BE2C (cell line): ENCODE results near the gene KIRREL3.

Experiments
- DNase-seq: peaks from one replicate; pipeline ENCODE4 v3.0.0-alpha.2; 2020
- H3K27me3 ChIP-seq: fragments of 250-450 bp; sonication (Bioruptor Pico); 2 replicates; pipeline ENCODE4 v1.5.1; 2020; ENCODE audit warnings: mild to moderate bottlenecking
- H3K36me3 ChIP-seq: fragments of 250-450 bp; sonication (Bioruptor Pico); 2 replicates; pipeline ENCODE4 v1.5.1; 2020; ENCODE audit warnings: mild to moderate bottlenecking
- H3K4me1 ChIP-seq: fragments of 250-450 bp; sonication (Bioruptor Pico); 2 replicates; pipeline ENCODE4 v1.5.1; 2020
- H3K4me3 ChIP-seq: 2 replicates; pipeline ENCODE4 v1.5.1; 2011; ENCODE audit warnings: low read depth, low read length
- H3K9me3 ChIP-seq: fragments of 250-450 bp; sonication (Bioruptor Pico); 2 replicates; pipeline ENCODE4 v1.5.1; 2020
- CTCF ChIP-seq: IDR thresholded peaks from 2 replicates; pipeline ENCODE4 v1.5.1; 2012; ENCODE audit warnings: mild to moderate bottlenecking, low read depth, low read length

Gene KIRREL3

GRCh38 chr11:126638648-126639047 lies 361.9 kb downstream of the KIRREL3 start:
- DNase-seq: no peak

GRCh38 chr11:126637795-126638175 lies 362.8 kb downstream of the KIRREL3 start:
- no peak for DNase-seq
- Histone ChIP-seq H3K4me3 (no peak overlapping the region), H3K36me3 (no peaks in the 10 kb centered on the region), H3K9me3 (no peaks in the 10 kb centered on the region), H3K27me3 (peaks cover 3% of the 10 kb centered on the region; the same call in 1 of the 2 replicates), H3K4me1 (no peaks in the 10 kb centered on the region)
- no peak for TF ChIP-seq CTCF

More at GRCh38 chr11:126638648-126639047, 361.9 kb downstream of the KIRREL3 start:
- peaks cover 3% of the 10 kb centered on the region; the same call in 1 of the 2 replicates for H3K27me3 ChIP-seq
- H3K4me3 ChIP-seq: no peak overlapping the region
- no peak for TF ChIP-seq CTCF
- no peaks in the 10 kb centered on the region for H3K36me3 ChIP-seq
- no peaks in the 10 kb centered on the region for H3K9me3 ChIP-seq
- H3K4me1 ChIP-seq: no peaks in the 10 kb centered on the region

GRCh38 chr11:126636911-126637794 lies 363.4 kb downstream of the KIRREL3 start:
- no peak for DNase-seq
- H3K36me3 ChIP-seq: no peaks in the 10 kb centered on the region
- TF ChIP-seq CTCF: no peak
- no peak overlapping the region for H3K4me3 ChIP-seq
- no peaks in the 10 kb centered on the region for H3K4me1 ChIP-seq
- no peaks in the 10 kb centered on the region for H3K9me3 ChIP-seq
- peaks cover 3% of the 10 kb centered on the region; the same call in 1 of the 2 replicates for H3K27me3 ChIP-seq

- TF ChIP-seq CTCF: no peak
- no peaks in the 10 kb centered on the region for H3K4me1 ChIP-seq
- H3K27me3 ChIP-seq: peaks cover 3% of the 10 kb centered on the region; the same call in 1 of the 2 replicates
- H3K9me3 ChIP-seq: no peaks in the 10 kb centered on the region
- no peak overlapping the region for H3K4me3 ChIP-seq
- no peak for DNase-seq
- no peaks in the 10 kb centered on the region for H3K36me3 ChIP-seq
Measured at GRCh38 chr11:126635511-126635910, 365.1 kb downstream of the KIRREL3 start.

GRCh38 chr11:126634963-126635362 lies 365.6 kb downstream of the KIRREL3 start:
- no peak for DNase-seq
- no peaks in the 10 kb centered on the region for H3K9me3 ChIP-seq
- TF ChIP-seq CTCF: no peak
- H3K4me1 ChIP-seq: no peaks in the 10 kb centered on the region
- no peak overlapping the region for H3K4me3 ChIP-seq
- H3K27me3 ChIP-seq: peaks cover 3% of the 10 kb centered on the region; the same call in 1 of the 2 replicates
- no peaks in the 10 kb centered on the region for H3K36me3 ChIP-seq

GRCh38 chr11:126633330-126633729 lies 367.2 kb downstream of the KIRREL3 start:
- no peak for TF ChIP-seq CTCF
- DNase-seq: no peak
- H3K27me3 ChIP-seq: peaks cover 3% of the 10 kb centered on the region; the same call in 1 of the 2 replicates
- H3K4me1 ChIP-seq: no peaks in the 10 kb centered on the region
- no peaks in the 10 kb centered on the region for H3K36me3 ChIP-seq
- no peaks in the 10 kb centered on the region for H3K9me3 ChIP-seq
- no peak overlapping the region for H3K4me3 ChIP-seq
